Bronchial epithelial cell (primary cell): ENCODE data around the gene HAAO. TPM values are rescaled to one million over a fixed set of nuclear protein-coding genes. Genes with fewer than 3 reads are reported as not detected.

Experiments used
- DNase-seq: peaks from one replicate; pipeline ENCODE4 v3.0.0-alpha.2; 2010; ENCODE audit warnings: low read depth
- FAIRE-seq: peaks from 2 replicates; lab custom pipeline; 2011; peaks lifted over from hg19 to GRCh38; lab: Jason Lieb, UNC
- H3K27me3 ChIP-seq: 2 replicates; pipeline ENCODE4 v1.5.1; 2011; ENCODE audit warnings: low read length; ENCODE audit not compliant: control insufficient read depth, insufficient read depth
- H3K36me3 ChIP-seq: 2 replicates; pipeline ENCODE4 v1.5.1; 2011; ENCODE audit warnings: low read length; ENCODE audit not compliant: control insufficient read depth, insufficient read depth
- H3K4me3 ChIP-seq: 2 replicates; pipeline ENCODE4 v1.5.1; 2011; ENCODE audit warnings: mild to moderate bottlenecking, low read depth, low read length, control low read depth
- CTCF ChIP-seq: IDR thresholded peaks from 2 replicates; pipeline ENCODE4 v1.5.1; 2011; ENCODE audit warnings: mild to moderate bottlenecking, moderate library complexity, low read length, control low read depth, inconsistent platforms; ENCODE audit not compliant: insufficient read depth, severe bottlenecking
- total RNA-seq: library from RNA; depleted of rRNA; stranded (reverse); fragments of >200 nt; gene quantifications from 2 replicates; pipeline ENCODE4 v1.2.1, GENCODE V29; 2014

Gene HAAO
- total RNA-seq, 1 donor from 2014 or later: not detected

DNA sequence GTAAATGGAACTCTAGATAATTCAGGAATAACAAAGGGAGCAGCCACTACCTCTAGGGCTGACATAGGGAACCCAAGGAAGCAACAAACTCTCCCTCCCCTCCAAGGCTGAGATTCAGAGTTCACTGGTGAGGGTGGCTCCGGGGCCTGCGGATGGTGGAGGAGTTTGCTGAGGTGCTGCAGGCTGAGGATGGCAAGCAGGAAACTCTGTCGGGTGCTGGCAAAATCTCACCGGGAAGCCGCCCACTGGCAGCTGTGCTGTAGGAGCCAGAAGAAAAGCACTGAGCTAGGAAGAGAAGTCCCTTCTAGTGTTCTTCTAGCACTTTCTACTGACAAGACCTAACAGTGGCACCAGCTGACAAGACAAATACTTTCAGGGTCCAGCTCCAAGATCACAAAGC lies 12.5 kb upstream of the HAAO start:
- FAIRE-seq (no peak), DNase-seq (no peak)
- no peaks in the 10 kb centered on the region for H3K27me3 ChIP-seq
- H3K36me3 ChIP-seq: no peaks in the 10 kb centered on the region
- H3K4me3 ChIP-seq: no peak overlapping the region
- TF ChIP-seq CTCF: no peak

- H3K27me3 ChIP-seq: no peaks in the 10 kb centered on the region
- H3K4me3 ChIP-seq: no peak overlapping the region
- TF ChIP-seq CTCF: no peak
- FAIRE-seq: no peak
- peak; percentile 58 for DNase-seq
- no peaks in the 10 kb centered on the region for H3K36me3 ChIP-seq
Measured at GRCh38 chr2:42804338-42804737, 12.0 kb upstream of the HAAO start.

GRCh38 chr2:42802150-42802549 lies 9.8 kb upstream of the HAAO start:
- Histone ChIP-seq H3K27me3 (no peaks in the 10 kb centered on the region), H3K36me3 (no peaks in the 10 kb centered on the region), H3K4me3 (no peak overlapping the region)
- DNase-seq (no peak), FAIRE-seq (no peak)
- no peak for TF ChIP-seq CTCF

- Histone ChIP-seq H3K27me3 (no peaks in the 10 kb centered on the region), H3K36me3 (no peaks in the 10 kb centered on the region), H3K4me3 (no peak overlapping the region)
- FAIRE-seq (no peak), DNase-seq (no peak)
- TF ChIP-seq CTCF: no peak
Measured at GRCh38 chr2:42801381-42801780, 9.0 kb upstream of the HAAO start.

GRCh38 chr2:42800981-42801380 lies 8.6 kb upstream of the HAAO start:
- DNase-seq (no peak), FAIRE-seq (no peak)
- no peaks in the 10 kb centered on the region for H3K36me3 ChIP-seq
- H3K27me3 ChIP-seq: no peaks in the 10 kb centered on the region
- no peak for TF ChIP-seq CTCF
- no peak overlapping the region for H3K4me3 ChIP-seq

- Histone ChIP-seq H3K4me3 (no peak overlapping the region), H3K36me3 (no peaks in the 10 kb centered on the region), H3K27me3 (no peaks in the 10 kb centered on the region)
- FAIRE-seq: no peak
- TF ChIP-seq CTCF: no peak
- no peak for DNase-seq
Measured at GRCh38 chr2:42800461-42800962, 8.1 kb upstream of the HAAO start.
